ENCODE data around the gene ZBTB24.
A peak's percentile ranks its signal among the peaks of the same experiment; 100 is the strongest.

The ZBTB24 gene

DNA sequence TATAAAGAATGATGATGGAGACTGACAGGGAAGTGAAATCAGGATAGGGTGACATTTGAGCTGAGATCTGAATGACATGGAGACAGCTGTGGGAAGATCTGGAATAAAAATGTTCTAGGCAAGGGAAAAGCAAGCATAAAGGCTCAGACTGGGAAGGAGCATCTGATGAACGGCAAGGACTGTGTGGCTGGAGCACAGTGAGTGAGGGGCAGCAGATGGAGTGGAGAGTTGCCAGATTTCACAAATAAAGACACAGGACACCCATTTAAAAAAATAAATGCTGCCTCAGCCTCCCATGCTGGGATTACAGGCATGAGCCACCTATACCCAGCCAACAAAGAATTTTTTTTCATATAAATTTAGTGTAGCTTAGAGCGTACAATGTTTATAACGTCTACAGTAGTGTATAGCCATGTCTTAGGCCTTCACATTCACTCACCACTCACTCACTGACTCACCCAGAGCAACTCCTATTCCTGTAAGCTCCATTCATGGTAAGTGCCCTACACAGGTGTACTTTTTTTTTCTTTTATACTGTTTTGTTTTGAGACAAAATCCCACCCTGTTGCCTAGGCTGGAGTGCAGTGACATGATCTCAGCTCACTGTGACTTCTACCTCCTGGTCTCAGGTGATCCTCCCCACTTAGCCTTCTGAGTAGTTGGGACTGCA is 2.4 kb upstream of the ZBTB24 start:
- Histone ChIP-seq H3K36me3 (ENCODE audit: low read depth) (peaks cover 17% of the 10 kb centered on the region), H3K27me3 (ENCODE audit: insufficient read depth, poor library complexity, severe bottlenecking) (no peaks in the 10 kb centered on the region), H3K27ac (ENCODE audit: poor library complexity, severe bottlenecking) (no peak overlapping the region), H3K4me1 (ENCODE audit: insufficient read depth, poor library complexity, severe bottlenecking) (peaks cover 12% of the 10 kb centered on the region), H3K4me3 (ENCODE audit: severe bottlenecking) (no peak overlapping the region), H3K9me3 (ENCODE audit: severe bottlenecking) (no peaks in the 10 kb centered on the region)
- no peak for TF ChIP-seq CTCF (IDR thresholded peaks at IDR 0.05; ENCODE audit: poor library complexity, severe bottlenecking)
- no peak for DNase-seq (ENCODE audit: low spot score)
- ATAC-seq (ENCODE audit: low read depth), result no peak

- H3K27ac ChIP-seq (ENCODE audit: poor library complexity, severe bottlenecking), result no peak overlapping the region
- no peak for DNase-seq (ENCODE audit: low spot score)
Observed at GRCh38 chr6:109484122-109484521, 1.1 kb upstream of the ZBTB24 start.

DNA sequence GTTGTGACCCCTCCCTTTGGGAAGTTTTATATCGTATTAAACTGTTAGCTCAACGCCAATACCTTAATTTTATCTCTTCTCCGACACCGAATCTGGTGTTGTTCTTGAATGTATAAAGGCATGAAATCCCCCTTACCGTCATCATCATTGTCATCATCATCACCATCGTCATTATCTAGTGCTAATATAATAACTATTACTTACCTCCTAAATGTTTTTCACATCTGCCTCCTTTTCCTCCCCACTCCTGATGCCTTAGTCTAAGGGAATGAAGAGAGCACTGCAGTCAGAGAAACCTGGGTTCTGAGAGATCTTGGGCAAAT is 677 bp upstream of the ZBTB24 start:
- H3K36me3 ChIP-seq (ENCODE audit: low read depth), result peaks cover 32% of the 10 kb centered on the region
- ATAC-seq (ENCODE audit: low read depth) (no peak), DNase-seq (ENCODE audit: low spot score) (no peak)
- no peak for TF ChIP-seq CTCF (IDR thresholded peaks at IDR 0.05; ENCODE audit: poor library complexity, severe bottlenecking)
- no peak overlapping the region for H3K27ac ChIP-seq (ENCODE audit: poor library complexity, severe bottlenecking)
- H3K9me3 ChIP-seq (ENCODE audit: severe bottlenecking), result no peaks in the 10 kb centered on the region
- H3K4me3 ChIP-seq (ENCODE audit: severe bottlenecking), result peak overlapping the region; percentile 25
- H3K4me1 ChIP-seq (ENCODE audit: insufficient read depth, poor library complexity, severe bottlenecking), result peaks cover 25% of the 10 kb centered on the region
- H3K27me3 ChIP-seq (ENCODE audit: insufficient read depth, poor library complexity, severe bottlenecking), result no peaks in the 10 kb centered on the region

More at GRCh38 chr6:109484122-109484521, 1.1 kb upstream of the ZBTB24 start:
- peaks cover 21% of the 10 kb centered on the region for H3K4me1 ChIP-seq (ENCODE audit: insufficient read depth, poor library complexity, severe bottlenecking)
- no peaks in the 10 kb centered on the region for H3K27me3 ChIP-seq (ENCODE audit: insufficient read depth, poor library complexity, severe bottlenecking)
- TF ChIP-seq CTCF (IDR thresholded peaks at IDR 0.05; ENCODE audit: poor library complexity, severe bottlenecking), result no peak
- H3K4me3 ChIP-seq (ENCODE audit: severe bottlenecking), result no peak overlapping the region
- no peaks in the 10 kb centered on the region for H3K9me3 ChIP-seq (ENCODE audit: severe bottlenecking)
- peaks cover 27% of the 10 kb centered on the region for H3K36me3 ChIP-seq (ENCODE audit: low read depth)
- ATAC-seq (ENCODE audit: low read depth), result no peak

DNA sequence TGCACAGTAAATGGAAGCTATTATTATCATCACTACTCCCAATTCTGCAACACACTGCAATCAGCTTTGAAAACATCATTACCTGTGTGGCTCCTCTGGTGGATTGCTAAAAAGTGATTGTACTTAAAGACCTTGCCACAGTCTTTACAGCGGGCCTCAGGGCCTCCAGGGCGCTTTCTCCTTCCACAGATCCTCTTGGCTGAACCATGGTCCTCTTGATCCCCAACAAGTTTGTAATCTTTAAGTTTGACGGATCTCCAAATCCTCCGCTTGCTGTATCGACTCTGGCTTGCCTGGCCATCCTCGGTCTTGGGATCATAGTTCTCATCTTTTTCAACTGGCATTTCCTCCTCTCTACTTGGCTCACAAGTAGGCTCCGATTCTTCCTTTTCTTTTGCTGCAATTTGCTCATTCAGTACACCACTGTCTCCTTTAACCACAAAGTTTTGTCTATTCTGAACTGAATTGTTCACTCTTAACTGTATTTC is 2.0 kb downstream of the ZBTB24 start:
- Histone ChIP-seq H3K36me3 (ENCODE audit: low read depth) (peaks cover 46% of the 10 kb centered on the region), H3K27me3 (ENCODE audit: insufficient read depth, poor library complexity, severe bottlenecking) (no peaks in the 10 kb centered on the region), H3K9me3 (ENCODE audit: severe bottlenecking) (no peaks in the 10 kb centered on the region), H3K4me1 (ENCODE audit: insufficient read depth, poor library complexity, severe bottlenecking) (peaks cover 25% of the 10 kb centered on the region), H3K4me3 (ENCODE audit: severe bottlenecking) (no peak overlapping the region), H3K27ac (ENCODE audit: poor library complexity, severe bottlenecking) (no peak overlapping the region)
- DNase-seq (ENCODE audit: low spot score), result no peak
- no peak for ATAC-seq (ENCODE audit: low read depth)
- no peak for TF ChIP-seq CTCF (IDR thresholded peaks at IDR 0.05; ENCODE audit: poor library complexity, severe bottlenecking)

DNA sequence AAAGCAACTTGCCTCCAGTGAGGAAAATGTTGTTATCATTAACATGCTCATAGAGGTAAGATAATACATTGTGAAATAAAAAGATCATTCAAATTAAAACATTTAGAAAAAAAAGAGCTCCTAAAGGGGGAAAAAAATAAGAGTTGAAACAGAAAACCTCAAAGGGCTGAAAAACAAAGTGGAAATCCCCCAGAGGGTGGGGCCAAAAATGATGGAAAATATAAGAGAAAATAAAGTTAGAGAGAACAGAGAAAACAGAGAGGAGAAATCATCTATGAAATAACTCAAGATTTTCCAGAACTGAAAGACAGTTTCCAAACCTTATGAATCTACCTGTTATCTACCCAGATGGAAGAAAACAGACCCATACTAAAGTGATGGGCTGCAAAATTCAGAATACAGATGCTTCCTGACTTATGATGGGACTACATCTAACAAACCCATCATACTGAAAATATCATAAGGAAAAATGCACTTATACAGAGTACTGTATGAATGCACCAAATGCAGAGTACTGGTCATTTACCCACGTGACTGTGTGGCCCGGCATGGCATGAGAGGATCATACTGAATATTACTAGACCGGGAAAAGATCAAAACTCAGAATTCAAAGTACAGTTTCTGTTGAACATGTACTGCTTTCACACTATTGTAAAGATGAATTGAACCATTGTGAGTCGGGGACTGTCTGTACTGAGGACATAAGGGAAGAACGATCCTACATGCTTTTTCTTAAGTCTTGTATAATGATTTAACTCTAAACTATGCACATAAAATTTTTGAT is 4.0 kb downstream of the ZBTB24 start:
- Histone ChIP-seq H3K27me3 (ENCODE audit: insufficient read depth, poor library complexity, severe bottlenecking) (no peaks in the 10 kb centered on the region), H3K4me1 (ENCODE audit: insufficient read depth, poor library complexity, severe bottlenecking) (peaks cover 22% of the 10 kb centered on the region), H3K4me3 (ENCODE audit: severe bottlenecking) (no peak overlapping the region), H3K36me3 (ENCODE audit: low read depth) (peaks cover 66% of the 10 kb centered on the region), H3K27ac (ENCODE audit: poor library complexity, severe bottlenecking) (no peak overlapping the region), H3K9me3 (ENCODE audit: severe bottlenecking) (no peaks in the 10 kb centered on the region)
- DNase-seq (ENCODE audit: low spot score), result no peak
- TF ChIP-seq CTCF (IDR thresholded peaks at IDR 0.05; ENCODE audit: poor library complexity, severe bottlenecking), result no peak
- no peak for ATAC-seq (ENCODE audit: low read depth)

Measured in RWPE2 (cell line).